HG02610 (cell line): ENCODE measurements around the gene CLVS2.

ENCODE experiments used
- ATAC-seq: cut with Tn5 transposase; IDR thresholded peaks from one replicate; pipeline ENCODE4 v1.9.1; 2021; ENCODE audit warnings: mild to moderate bottlenecking, moderate library complexity; ENCODE audit not compliant: unreplicated experiment

Gene CLVS2

DNA sequence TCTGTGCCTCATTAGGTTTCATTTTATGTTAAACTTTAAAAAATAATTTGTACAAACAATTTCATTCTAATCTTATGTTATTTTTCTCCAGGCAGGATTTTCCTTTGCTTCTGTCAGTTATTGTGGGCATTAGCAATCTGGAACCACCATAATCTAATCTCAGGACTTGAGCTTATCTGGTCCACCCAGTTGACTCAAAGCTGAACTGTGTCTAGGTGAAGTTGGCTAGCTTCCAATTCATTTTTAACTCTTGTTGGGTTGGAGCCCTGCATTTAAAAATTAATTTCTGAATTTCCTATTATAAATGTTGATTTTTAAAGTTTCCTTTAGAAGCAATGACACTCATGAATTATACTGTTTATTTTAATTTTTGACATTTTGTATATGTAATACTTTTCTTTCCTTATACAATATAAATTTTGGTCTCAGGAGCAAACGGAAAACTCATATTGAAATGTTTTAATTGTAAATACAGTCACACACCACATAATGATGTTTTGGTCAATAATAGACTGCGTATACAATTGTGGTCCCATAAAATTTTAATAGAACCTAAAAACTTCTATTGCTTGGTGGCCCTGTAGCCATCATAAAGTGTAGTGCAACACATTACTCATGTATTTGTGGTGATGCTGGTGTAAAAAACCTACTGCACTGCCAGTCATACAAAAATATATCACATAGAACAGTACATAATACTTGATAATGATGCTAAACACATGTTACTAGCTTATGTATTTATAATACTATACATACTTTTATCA is 121.3 kb downstream of the CLVS2 start:
- ATAC-seq, result no peak

DNA sequence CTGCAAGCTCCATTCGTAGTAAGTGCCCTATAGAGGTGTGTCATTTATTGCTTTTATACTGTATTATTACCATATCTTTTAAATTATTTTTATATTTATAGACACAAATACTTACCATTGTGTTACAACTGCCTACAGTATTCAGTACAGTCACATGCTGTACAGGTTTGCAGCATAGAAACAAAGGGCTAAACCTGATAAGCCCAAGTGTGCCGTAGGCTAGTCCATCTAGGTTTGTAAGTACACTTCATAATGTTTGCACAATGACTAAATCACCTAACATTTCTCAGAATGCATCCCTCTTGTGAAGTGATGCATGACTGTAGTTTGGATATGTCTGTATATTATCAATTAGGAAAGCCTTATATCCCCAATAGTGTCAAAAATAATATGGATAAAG is 122.8 kb downstream of the CLVS2 start:
- no peak for ATAC-seq
